CD4-positive, alpha-beta T cell treated with Interleukin-4 for 1 hour (primary cell): ENCODE data around the gene DCLK2.
"Not testable (repeated sequence)": the region's sequence is repeated elsewhere in the genome, so short reads cannot be mapped to it uniquely, and the experiment has no call there.

Experiments
- DNase-seq, 2 donors: peaks; one replicate each; pipeline ENCODE4 v3.0.0-alpha.2; 2020 to 2022

DCLK2 gene

GRCh38 chr4:150156543-150156942, 78.3 kb downstream of the DCLK2 start:
- DNase-seq, result no peak

- no peak for DNase-seq
Measured at GRCh38 chr4:150158041-150158440, 79.8 kb downstream of the DCLK2 start.

GRCh38 chr4:150160473-150160872, 82.2 kb downstream of the DCLK2 start:
- no peak for DNase-seq

- DNase-seq, result no peak
Measured at GRCh38 chr4:150161109-150161508, 82.9 kb downstream of the DCLK2 start.

- not testable (repeated sequence) for DNase-seq
Measured at GRCh38 chr4:150162020-150162419, 83.8 kb downstream of the DCLK2 start.

GRCh38 chr4:150164055-150164454, 85.8 kb downstream of the DCLK2 start:
- no peak for DNase-seq

- DNase-seq, result no peak
Measured at GRCh38 chr4:150164956-150165629, 86.8 kb downstream of the DCLK2 start.

- DNase-seq, result no peak
Measured at GRCh38 chr4:150167054-150167453, 88.8 kb downstream of the DCLK2 start.

- no peak for DNase-seq
Measured at GRCh38 chr4:150173432-150173861, 95.2 kb downstream of the DCLK2 start.

- no peak for DNase-seq
Measured at GRCh38 chr4:150173982-150174398, 95.7 kb downstream of the DCLK2 start.

GRCh38 chr4:150176547-150176946, 98.3 kb downstream of the DCLK2 start:
- no peak for DNase-seq

GRCh38 chr4:150178161-150178560, 99.9 kb downstream of the DCLK2 start:
- no peak for DNase-seq

- no peak for DNase-seq
Measured at GRCh38 chr4:150181536-150181935, 103.3 kb downstream of the DCLK2 start.

- DNase-seq, result no peak
Measured at GRCh38 chr4:150182794-150183193, 104.5 kb downstream of the DCLK2 start.

- DNase-seq, result not testable (repeated sequence)
Measured at GRCh38 chr4:150185033-150185432, 106.8 kb downstream of the DCLK2 start.

GRCh38 chr4:150192986-150193385, 114.7 kb downstream of the DCLK2 start:
- DNase-seq, result no peak

- DNase-seq, result not testable (repeated sequence)
Measured at GRCh38 chr4:150197256-150197655, 119.0 kb downstream of the DCLK2 start.

GRCh38 chr4:150199056-150199455, 120.8 kb downstream of the DCLK2 start:
- no peak for DNase-seq

- no peak for DNase-seq
Measured at GRCh38 chr4:150205016-150205415, 126.8 kb downstream of the DCLK2 start.

GRCh38 chr4:150206265-150206664, 128.0 kb downstream of the DCLK2 start:
- DNase-seq, result no peak

GRCh38 chr4:150206954-150207353, 128.7 kb downstream of the DCLK2 start:
- no peak for DNase-seq

- DNase-seq, result no peak
Measured at GRCh38 chr4:150207871-150208270, 129.6 kb downstream of the DCLK2 start.

- DNase-seq, result peak in 1 of 2 donors; percentile 30
Measured at GRCh38 chr4:150209140-150209829, 131.0 kb downstream of the DCLK2 start.

- DNase-seq, result no peak
Measured at GRCh38 chr4:150211016-150211415, 132.8 kb downstream of the DCLK2 start.
